Measurements from ENCODE around the gene PMEPA1.

The PMEPA1 gene

DNA sequence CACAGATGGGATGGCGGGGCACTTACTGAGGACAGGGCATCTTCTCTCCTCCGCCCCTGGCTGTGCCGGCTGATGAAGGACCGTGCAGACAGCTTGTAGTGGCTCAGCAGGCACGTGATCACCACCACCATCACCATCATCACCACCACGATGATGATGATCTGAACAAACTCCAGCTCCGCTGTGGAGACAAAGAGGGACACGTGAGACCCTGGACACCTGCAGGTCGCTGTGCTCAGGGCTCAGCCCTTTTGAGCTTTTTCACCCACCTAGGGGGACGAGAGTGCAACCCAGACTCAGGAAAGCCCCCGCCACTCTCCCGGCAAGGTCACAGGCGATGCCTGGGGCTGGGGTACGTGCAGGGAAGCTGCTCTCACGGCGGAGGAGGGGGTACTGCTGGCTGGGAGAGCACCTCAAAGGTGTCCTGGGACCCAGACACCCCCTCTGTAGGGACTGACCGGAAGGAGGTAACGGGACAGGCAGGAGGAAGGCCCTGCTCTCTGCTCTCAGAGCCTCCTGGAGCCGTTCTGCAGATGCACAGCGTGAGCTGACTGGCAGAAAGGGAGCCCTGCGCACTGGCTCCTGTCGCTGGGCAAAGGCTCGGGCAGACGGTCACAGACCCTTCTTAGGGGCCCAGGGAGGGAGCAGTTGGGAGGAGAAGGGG lies 50.2 kb downstream of the PMEPA1 start:
- H3K36me3 ChIP-seq (ENCODE audit: control insufficient read depth in 2 of 2, insufficient read depth in 2 of 2, low read length in 2 of 2), result peaks cover 0 to 4% of the 10 kb centered on the region in 2 donors
- peaks cover 4 to 5% of the 10 kb centered on the region in 2 donors for H3K4me1 ChIP-seq (ENCODE audit: control insufficient read depth in 2 of 2, insufficient read depth in 2 of 2, low read length in 2 of 2)

DNA sequence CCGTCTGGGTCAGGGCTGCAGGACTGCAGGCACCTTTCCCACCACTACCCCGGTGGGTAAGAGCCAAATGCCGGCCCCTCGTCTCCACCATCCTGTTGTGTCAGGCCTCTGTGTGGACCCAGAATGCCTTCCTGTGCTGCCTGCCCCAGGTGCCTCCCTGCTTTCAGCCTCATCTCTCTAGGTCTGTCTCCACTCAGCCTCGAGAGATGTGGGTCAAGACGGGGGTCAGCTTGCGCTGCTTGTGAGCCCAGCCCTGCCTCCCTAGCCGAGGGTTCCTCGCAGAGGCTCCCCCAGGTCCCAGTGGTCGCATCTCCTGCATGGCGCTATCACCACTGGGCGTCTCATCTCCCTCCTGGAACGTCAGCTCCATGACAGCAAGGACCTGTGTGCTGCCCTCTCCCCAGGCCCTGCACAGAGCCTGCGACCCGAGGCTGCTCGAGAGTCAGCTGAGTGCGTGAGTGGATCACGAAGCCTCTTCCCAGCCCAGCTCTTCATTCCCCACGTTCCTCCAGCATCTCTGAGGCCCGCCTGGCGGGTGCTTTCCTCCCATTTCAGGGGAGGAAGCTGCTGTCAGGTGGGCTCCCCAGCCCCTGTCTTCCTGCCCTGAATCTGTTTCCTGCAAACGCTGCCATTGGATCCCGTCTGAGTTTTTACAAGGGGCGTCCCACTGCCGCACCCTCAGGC lies 50.8 kb downstream of the PMEPA1 start:
- H3K9me3 ChIP-seq (ENCODE audit: control insufficient read depth in 2 of 2, low read length in 2 of 2), result no peaks in the 10 kb centered on the region
- no peak overlapping the region for H3K4me3 ChIP-seq (ENCODE audit: low read length in 2 of 2)
- no peak overlapping the region for H3K27ac ChIP-seq (ENCODE audit: low read depth in 2 of 2, low read length in 2 of 2)
- H3K9ac ChIP-seq (ENCODE audit: low read depth in 1 of 2, low read length in 2 of 2), result no peak overlapping the region
- no peaks in the 10 kb centered on the region for H3K27me3 ChIP-seq (ENCODE audit: control insufficient read depth in 2 of 2, insufficient read depth in 2 of 2, low read length in 2 of 2)
- peaks cover 0 to 4% of the 10 kb centered on the region in 2 donors for H3K36me3 ChIP-seq (ENCODE audit: control insufficient read depth in 2 of 2, insufficient read depth in 2 of 2, low read length in 2 of 2)
- peaks cover 4 to 8% of the 10 kb centered on the region in 2 donors for H3K4me1 ChIP-seq (ENCODE audit: control insufficient read depth in 2 of 2, insufficient read depth in 2 of 2, low read length in 2 of 2)

More for the DNA sequence above, 50.2 kb downstream of the PMEPA1 start:
- Histone ChIP-seq H3K4me3 (ENCODE audit: low read length in 2 of 2) (no peak overlapping the region), H3K27ac (ENCODE audit: low read depth in 2 of 2, low read length in 2 of 2) (no peak overlapping the region), H3K27me3 (ENCODE audit: control insufficient read depth in 2 of 2, insufficient read depth in 2 of 2, low read length in 2 of 2) (no peaks in the 10 kb centered on the region), H3K9ac (ENCODE audit: low read depth in 1 of 2, low read length in 2 of 2) (no peak overlapping the region), H3K9me3 (ENCODE audit: control insufficient read depth in 2 of 2, low read length in 2 of 2) (no peaks in the 10 kb centered on the region)

DNA sequence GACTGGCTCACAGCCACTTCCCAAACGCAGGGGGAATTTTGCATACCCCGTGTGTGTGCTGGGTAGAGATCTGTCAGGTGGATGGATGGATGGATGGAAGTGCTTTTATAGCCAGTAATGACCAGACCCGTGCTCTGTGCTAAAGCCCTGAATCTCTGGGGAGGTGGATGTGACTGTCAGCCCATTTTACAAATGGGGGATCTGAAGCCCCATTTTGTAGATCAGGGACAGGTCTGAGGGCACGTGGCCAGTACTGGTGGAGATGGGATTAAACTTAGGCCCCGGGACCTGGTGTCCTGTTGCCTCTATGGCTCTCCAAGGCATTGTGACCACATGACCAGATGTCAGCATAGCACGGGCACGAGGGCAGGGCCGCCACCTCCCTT lies 51.4 kb downstream of the PMEPA1 start:
- H3K9ac ChIP-seq (ENCODE audit: low read depth in 1 of 2, low read length in 2 of 2), result no peak overlapping the region
- H3K4me1 ChIP-seq (ENCODE audit: control insufficient read depth in 2 of 2, insufficient read depth in 2 of 2, low read length in 2 of 2), result peaks cover 4 to 8% of the 10 kb centered on the region in 2 donors
- no peak overlapping the region for H3K4me3 ChIP-seq (ENCODE audit: low read length in 2 of 2)
- peaks cover 0 to 4% of the 10 kb centered on the region in 2 donors for H3K36me3 ChIP-seq (ENCODE audit: control insufficient read depth in 2 of 2, insufficient read depth in 2 of 2, low read length in 2 of 2)
- no peak overlapping the region for H3K27ac ChIP-seq (ENCODE audit: low read depth in 2 of 2, low read length in 2 of 2)
- no peaks in the 10 kb centered on the region for H3K9me3 ChIP-seq (ENCODE audit: control insufficient read depth in 2 of 2, low read length in 2 of 2)
- H3K27me3 ChIP-seq (ENCODE audit: control insufficient read depth in 2 of 2, insufficient read depth in 2 of 2, low read length in 2 of 2), result no peaks in the 10 kb centered on the region

DNA sequence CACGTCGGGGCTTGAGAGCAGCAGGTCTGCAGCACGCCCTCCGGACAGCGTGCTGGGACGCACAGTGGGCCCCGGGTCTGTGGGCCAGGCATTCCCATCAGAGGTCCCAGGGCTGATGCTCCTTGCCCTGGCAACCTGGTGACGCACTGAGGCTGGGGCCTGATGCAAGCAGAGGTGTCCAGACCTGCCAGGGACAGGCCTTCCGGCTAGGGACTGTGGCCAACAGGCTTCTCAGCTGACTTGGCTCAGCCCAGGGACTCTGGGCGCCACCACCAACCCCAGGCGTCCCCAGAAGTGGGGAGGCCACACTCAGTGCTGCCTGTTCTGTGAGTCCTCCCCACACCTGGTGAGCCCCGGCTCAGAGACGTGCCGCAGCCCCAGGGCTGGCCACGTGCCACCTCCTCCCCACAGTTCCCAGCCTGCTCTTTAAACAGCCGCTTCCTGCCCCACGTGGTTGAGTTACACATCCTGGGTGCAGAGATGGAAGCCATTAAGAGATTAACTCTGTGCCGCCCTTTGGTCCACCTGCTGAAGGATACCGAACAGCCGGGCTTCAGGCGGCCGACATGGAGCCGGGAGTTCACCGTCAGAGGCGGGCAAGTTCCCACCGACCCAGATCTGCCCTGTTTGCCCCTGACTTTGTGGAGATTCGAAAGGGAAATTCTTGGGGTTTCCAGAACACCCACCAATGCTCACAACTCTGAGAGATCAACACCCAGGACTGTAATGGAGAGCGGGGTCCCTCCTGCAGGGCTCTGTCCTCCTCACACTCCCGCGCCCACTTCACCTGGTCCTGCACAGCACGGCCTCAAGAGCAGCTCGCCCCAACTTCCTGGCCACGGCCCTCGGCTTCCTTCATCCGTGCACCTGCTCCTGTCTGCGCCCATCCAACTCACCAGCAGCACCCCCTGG lies 52.0 kb downstream of the PMEPA1 start:
- Histone ChIP-seq H3K9ac (ENCODE audit: low read depth in 1 of 2, low read length in 2 of 2) (no peak overlapping the region), H3K27me3 (ENCODE audit: control insufficient read depth in 2 of 2, insufficient read depth in 2 of 2, low read length in 2 of 2) (no peaks in the 10 kb centered on the region), H3K9me3 (ENCODE audit: control insufficient read depth in 2 of 2, low read length in 2 of 2) (no peaks in the 10 kb centered on the region), H3K4me3 (ENCODE audit: low read length in 2 of 2) (no peak overlapping the region), H3K27ac (ENCODE audit: low read depth in 2 of 2, low read length in 2 of 2) (no peak overlapping the region), H3K4me1 (ENCODE audit: control insufficient read depth in 2 of 2, insufficient read depth in 2 of 2, low read length in 2 of 2) (peaks cover 4 to 8% of the 10 kb centered on the region in 2 donors), H3K36me3 (ENCODE audit: control insufficient read depth in 2 of 2, insufficient read depth in 2 of 2, low read length in 2 of 2) (peaks cover 0 to 4% of the 10 kb centered on the region in 2 donors)

DNA sequence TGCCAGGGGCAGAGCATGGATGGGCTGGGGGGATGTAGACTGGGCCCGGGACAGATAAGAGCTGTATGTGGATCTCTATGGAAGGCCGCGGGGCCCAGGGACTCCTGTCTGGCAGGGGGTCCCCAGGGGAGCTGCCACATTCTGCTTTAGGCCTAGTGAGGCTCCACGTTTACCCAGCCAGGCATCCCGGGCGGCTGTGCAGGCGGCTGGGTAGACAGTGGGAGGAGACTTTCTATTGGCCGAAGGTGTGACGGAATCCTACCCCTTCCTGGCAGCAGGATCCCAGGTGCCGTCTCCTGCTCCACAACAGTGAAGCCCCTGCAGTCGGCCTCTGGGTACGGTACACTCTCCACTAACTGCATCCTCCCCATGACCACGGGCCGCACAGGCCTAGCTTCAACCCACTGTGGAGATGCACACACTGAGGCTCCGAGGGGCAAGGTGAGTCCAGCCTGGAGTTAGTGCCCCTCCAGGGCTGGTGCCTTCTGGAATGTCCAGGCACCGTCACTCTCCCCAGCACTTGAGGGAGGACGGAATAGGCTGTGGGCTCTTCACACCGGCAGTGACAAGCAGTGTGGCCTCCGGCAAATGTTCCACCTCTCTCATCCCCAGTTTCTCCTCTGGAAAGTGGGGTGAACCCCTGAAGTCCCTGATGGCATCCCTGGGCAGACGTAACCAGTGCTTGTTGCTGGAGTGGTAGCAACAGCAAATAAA lies 52.8 kb downstream of the PMEPA1 start:
- Histone ChIP-seq H3K9ac (ENCODE audit: low read depth in 1 of 2, low read length in 2 of 2) (no peak overlapping the region), H3K4me3 (ENCODE audit: low read length in 2 of 2) (no peak overlapping the region), H3K27me3 (ENCODE audit: control insufficient read depth in 2 of 2, insufficient read depth in 2 of 2, low read length in 2 of 2) (no peaks in the 10 kb centered on the region), H3K9me3 (ENCODE audit: control insufficient read depth in 2 of 2, low read length in 2 of 2) (no peaks in the 10 kb centered on the region), H3K4me1 (ENCODE audit: control insufficient read depth in 2 of 2, insufficient read depth in 2 of 2, low read length in 2 of 2) (peaks cover 4 to 8% of the 10 kb centered on the region in 2 donors), H3K36me3 (ENCODE audit: control insufficient read depth in 2 of 2, insufficient read depth in 2 of 2, low read length in 2 of 2) (peaks cover 0 to 4% of the 10 kb centered on the region in 2 donors), H3K27ac (ENCODE audit: low read depth in 2 of 2, low read length in 2 of 2) (no peak overlapping the region)

DNA sequence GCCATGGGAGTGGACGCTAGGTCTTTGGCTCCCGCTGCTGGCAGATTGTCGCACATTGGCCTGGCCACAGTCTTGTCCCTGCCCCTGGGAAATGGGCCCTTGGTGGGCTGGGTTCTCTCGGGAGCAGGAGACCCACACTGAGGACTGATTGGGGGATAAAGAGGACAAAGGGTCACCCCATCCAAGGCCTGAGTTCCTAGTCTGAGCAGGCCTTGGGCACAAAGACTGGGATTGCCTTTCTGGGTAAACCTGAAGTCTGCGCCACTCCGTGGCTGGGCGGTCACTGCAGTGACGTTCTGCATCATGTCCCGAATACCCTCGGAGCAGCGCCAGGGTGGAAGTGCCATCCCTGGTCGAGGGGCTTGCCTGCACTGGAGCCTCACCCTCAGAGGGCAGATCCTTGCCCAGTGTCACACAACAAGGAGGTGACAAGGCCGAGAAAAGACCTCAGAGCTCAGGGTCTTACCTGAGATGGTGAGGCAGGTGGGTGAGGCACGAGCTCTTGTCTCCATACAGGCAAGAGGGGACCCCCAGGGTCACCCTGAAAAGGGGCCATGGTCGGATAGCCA lies 53.5 kb downstream of the PMEPA1 start:
- Histone ChIP-seq H3K4me3 (ENCODE audit: low read length in 2 of 2) (no peak overlapping the region), H3K4me1 (ENCODE audit: control insufficient read depth in 2 of 2, insufficient read depth in 2 of 2, low read length in 2 of 2) (peaks cover 4 to 8% of the 10 kb centered on the region in 2 donors), H3K27ac (ENCODE audit: low read depth in 2 of 2, low read length in 2 of 2) (no peak overlapping the region), H3K9ac (ENCODE audit: low read depth in 1 of 2, low read length in 2 of 2) (no peak overlapping the region), H3K27me3 (ENCODE audit: control insufficient read depth in 2 of 2, insufficient read depth in 2 of 2, low read length in 2 of 2) (no peaks in the 10 kb centered on the region), H3K9me3 (ENCODE audit: control insufficient read depth in 2 of 2, low read length in 2 of 2) (no peaks in the 10 kb centered on the region), H3K36me3 (ENCODE audit: control insufficient read depth in 2 of 2, insufficient read depth in 2 of 2, low read length in 2 of 2) (peaks cover 0 to 4% of the 10 kb centered on the region in 2 donors)

DNA sequence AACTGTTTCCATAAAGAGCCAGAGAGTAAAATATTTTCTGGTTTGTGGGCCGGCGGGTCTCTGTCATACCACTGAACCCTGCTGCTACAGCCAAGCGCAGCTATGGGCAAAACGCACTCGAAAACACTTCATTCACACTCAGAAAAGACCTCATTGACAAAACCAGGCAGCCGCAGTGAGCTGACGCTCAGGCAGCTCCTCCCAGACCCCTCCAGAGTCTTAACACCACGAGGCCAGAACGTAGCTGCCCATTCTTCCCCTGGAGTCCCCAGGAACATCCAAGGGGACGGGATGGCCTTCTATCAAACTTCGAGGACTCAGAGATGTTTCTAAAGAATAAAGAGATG lies 54.0 kb downstream of the PMEPA1 start:
- no peaks in the 10 kb centered on the region for H3K27me3 ChIP-seq (ENCODE audit: control insufficient read depth in 2 of 2, insufficient read depth in 2 of 2, low read length in 2 of 2)
- peaks cover 0 to 4% of the 10 kb centered on the region in 2 donors for H3K36me3 ChIP-seq (ENCODE audit: control insufficient read depth in 2 of 2, insufficient read depth in 2 of 2, low read length in 2 of 2)
- peaks cover 4 to 8% of the 10 kb centered on the region in 2 donors for H3K4me1 ChIP-seq (ENCODE audit: control insufficient read depth in 2 of 2, insufficient read depth in 2 of 2, low read length in 2 of 2)
- no peak overlapping the region for H3K27ac ChIP-seq (ENCODE audit: low read depth in 2 of 2, low read length in 2 of 2)
- H3K9ac ChIP-seq (ENCODE audit: low read depth in 1 of 2, low read length in 2 of 2), result no peak overlapping the region
- H3K9me3 ChIP-seq (ENCODE audit: control insufficient read depth in 2 of 2, low read length in 2 of 2), result no peaks in the 10 kb centered on the region
- H3K4me3 ChIP-seq (ENCODE audit: low read length in 2 of 2), result no peak overlapping the region

DNA sequence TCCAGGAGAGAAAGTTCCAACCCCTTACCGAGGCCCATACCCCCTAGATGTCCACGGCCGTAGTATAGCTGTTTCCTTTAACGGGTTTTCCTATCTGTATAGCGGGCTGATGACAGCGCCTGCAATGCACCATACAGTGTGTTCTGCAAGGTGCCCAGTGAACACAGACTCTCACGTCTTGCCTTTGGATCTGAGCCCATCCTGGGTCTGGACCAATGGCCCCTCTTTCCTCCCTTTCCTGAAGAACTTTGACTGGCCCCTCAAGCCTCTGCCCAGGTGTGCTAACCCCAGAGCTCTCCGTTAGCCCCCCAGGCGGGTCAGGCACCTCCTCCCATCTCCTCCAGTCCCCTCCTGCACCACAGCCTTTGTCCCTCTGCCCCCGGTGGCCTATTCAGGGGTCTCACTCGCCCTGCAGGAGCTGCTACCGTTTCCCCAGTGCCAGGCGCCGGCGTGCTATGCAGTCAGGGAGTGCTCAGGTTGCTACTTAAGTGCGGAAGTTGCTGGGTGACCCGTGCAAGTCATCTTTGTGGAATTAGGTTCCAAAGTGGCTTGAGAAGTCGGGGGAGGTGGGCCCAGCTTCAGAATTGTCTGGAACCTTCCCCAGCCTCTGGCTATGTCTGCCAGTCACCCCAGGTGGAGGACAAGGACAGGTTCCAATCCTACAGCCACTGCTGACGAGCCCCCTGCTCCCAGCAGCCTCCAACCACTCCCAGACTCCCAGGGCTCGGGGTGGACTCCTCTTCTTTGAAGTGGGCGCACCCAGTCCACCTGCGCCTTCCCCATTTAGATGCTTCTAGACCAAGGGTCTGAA lies 54.6 kb downstream of the PMEPA1 start:
- Histone ChIP-seq H3K36me3 (ENCODE audit: control insufficient read depth in 2 of 2, insufficient read depth in 2 of 2, low read length in 2 of 2) (peaks cover 0 to 4% of the 10 kb centered on the region in 2 donors), H3K4me1 (ENCODE audit: control insufficient read depth in 2 of 2, insufficient read depth in 2 of 2, low read length in 2 of 2) (peaks cover 4 to 8% of the 10 kb centered on the region in 2 donors), H3K4me3 (ENCODE audit: low read length in 2 of 2) (no peak overlapping the region), H3K27me3 (ENCODE audit: control insufficient read depth in 2 of 2, insufficient read depth in 2 of 2, low read length in 2 of 2) (no peaks in the 10 kb centered on the region), H3K27ac (ENCODE audit: low read depth in 2 of 2, low read length in 2 of 2) (no peak overlapping the region), H3K9me3 (ENCODE audit: control insufficient read depth in 2 of 2, low read length in 2 of 2) (no peaks in the 10 kb centered on the region), H3K9ac (ENCODE audit: low read depth in 1 of 2, low read length in 2 of 2) (no peak overlapping the region)

Measured in mucosa of rectum (tissue), 2 donors.